Measurements from ENCODE around the gene PARL.

DNA sequence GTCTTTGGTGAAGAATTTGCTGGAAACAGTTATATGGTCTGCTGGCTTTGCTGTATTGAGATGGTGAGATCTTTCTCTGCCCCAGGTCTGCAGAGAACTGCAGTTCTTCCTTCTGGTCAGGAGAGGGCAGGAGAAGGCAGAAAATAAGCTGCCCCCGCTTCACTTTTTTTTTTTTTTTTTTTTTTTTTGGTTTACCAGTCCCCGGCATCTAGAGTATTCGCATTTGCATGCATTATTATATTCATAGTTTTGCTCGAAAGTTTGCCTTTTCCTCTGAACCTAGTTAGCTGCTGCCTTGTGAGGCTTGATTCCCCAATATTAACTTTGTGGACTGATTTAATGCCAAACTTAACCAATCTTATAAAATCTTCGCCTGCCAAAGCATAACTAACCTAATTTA is 10.6 kb upstream of the PARL start:
- TF ChIP-seq, protein P1, sequence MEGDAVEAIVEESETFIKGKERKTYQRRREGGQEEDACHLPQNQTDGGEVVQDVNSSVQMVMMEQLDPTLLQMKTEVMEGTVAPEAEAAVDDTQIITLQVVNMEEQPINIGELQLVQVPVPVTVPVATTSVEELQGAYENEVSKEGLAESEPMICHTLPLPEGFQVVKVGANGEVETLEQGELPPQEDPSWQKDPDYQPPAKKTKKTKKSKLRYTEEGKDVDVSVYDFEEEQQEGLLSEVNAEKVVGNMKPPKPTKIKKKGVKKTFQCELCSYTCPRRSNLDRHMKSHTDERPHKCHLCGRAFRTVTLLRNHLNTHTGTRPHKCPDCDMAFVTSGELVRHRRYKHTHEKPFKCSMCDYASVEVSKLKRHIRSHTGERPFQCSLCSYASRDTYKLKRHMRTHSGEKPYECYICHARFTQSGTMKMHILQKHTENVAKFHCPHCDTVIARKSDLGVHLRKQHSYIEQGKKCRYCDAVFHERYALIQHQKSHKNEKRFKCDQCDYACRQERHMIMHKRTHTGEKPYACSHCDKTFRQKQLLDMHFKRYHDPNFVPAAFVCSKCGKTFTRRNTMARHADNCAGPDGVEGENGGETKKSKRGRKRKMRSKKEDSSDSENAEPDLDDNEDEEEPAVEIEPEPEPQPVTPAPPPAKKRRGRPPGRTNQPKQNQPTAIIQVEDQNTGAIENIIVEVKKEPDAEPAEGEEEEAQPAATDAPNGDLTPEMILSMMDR (IDR thresholded peaks at IDR 0.05) = peak; percentile 40 to 55 (median 41)
- TF ChIP-seq POLR2A (IDR thresholded peaks at IDR 0.05) = no peak
- no peak for TF ChIP-seq POLR2AphosphoS5 (IDR thresholded peaks at IDR 0.05; ENCODE audit: insufficient read depth in 1 of 2, low read depth in 1 of 2)
